SW 1271 (cell line): ENCODE data around the gene GNG12.
A peak's percentile ranks its signal among the peaks of the same experiment; 100 is the strongest.
"Not testable (repeated sequence)": the region's sequence is repeated elsewhere in the genome, so short reads cannot be mapped to it uniquely, and the experiment has no call there.

Experiments
- DNase-seq, 2 experiments: peaks; one replicate each; lab custom pipeline; 2025; lab: John Stamatoyannopoulos, UW

The GNG12 gene

GRCh38 chr1:67731322-67731721 is 101.9 kb downstream of the GNG12 start:
- DNase-seq = no peak

DNA sequence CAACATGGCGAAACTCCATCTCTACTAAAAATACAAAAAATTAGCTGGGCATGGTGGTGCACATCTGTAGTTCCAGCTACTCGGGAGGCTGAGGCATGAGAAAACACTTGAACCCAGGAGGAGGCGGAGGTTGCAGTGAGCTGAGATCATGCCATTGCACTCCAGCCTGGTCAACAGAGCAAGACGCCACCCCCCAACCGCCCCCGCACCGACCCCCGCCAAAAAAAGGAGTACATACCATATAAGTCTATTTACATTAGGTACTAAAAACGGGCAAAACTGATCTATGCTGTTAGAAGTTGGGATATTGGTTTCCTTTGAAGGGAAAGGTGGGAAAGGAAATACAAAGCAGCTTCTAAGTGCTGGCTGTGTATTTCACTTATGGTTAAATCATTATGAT is 103.0 kb downstream of the GNG12 start:
- DNase-seq = not testable (repeated sequence)

GRCh38 chr1:67729872-67730271 is 103.4 kb downstream of the GNG12 start:
- no peak for DNase-seq

- DNase-seq = peak; percentile 49 to 59
Measured at GRCh38 chr1:67726224-67726623, 107.0 kb downstream of the GNG12 start.

- peak in 1 of 2 experiments; percentile 42 for DNase-seq
Measured at GRCh38 chr1:67724928-67725560, 108.2 kb downstream of the GNG12 start.

DNA sequence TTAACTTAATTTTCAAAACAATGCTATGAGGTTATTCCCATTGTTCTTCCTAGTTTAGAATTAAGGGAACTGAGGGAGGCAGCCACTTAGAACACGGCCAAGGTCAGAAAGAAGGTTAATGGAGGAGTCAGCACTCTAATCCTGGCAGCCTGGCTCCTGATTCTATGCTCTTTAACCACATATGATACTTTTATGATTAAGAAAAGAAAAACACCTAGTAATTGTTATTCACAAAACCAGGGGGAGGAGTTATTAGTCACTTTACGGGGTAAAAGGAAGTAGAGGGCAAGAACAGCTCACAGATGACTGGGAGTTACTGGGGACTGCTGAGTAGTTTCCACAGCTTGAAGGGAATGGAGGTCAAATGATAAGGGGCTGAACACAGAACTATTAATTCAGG is 109.6 kb downstream of the GNG12 start:
- no peak for DNase-seq

GRCh38 chr1:67723126-67723525 is 110.1 kb downstream of the GNG12 start:
- DNase-seq = no peak

- DNase-seq = no peak
Measured at GRCh38 chr1:67722292-67722944, 110.8 kb downstream of the GNG12 start.

- no peak for DNase-seq
Measured at GRCh38 chr1:67721650-67722291, 111.5 kb downstream of the GNG12 start.

DNA sequence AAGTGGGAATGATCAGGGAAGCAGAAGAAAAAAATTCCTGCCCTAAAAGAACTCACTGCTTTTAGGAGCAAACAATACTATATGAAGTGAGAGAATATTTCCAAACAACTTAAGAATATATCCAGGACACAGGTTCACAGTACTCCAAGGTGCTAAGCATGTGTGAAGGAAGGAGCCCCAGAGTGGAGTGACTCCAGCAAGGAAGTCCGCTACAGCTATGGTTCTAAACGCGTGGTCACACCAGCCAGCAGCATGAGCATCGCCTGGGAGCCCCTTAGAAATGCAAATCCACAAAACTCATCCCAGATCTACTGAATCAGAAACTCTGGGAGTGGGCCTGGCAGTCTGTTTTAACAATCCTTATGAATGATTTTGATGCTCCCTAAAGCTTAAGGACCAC is 112.2 kb downstream of the GNG12 start:
- DNase-seq = no peak

GRCh38 chr1:67719329-67720196 is 113.7 kb downstream of the GNG12 start:
- no peak for DNase-seq

GRCh38 chr1:67717876-67718275 is 115.4 kb downstream of the GNG12 start:
- no peak for DNase-seq

- no peak for DNase-seq
Measured at GRCh38 chr1:67716800-67717199, 116.5 kb downstream of the GNG12 start.

GRCh38 chr1:67715819-67716218 is 117.4 kb downstream of the GNG12 start:
- no peak for DNase-seq

DNA sequence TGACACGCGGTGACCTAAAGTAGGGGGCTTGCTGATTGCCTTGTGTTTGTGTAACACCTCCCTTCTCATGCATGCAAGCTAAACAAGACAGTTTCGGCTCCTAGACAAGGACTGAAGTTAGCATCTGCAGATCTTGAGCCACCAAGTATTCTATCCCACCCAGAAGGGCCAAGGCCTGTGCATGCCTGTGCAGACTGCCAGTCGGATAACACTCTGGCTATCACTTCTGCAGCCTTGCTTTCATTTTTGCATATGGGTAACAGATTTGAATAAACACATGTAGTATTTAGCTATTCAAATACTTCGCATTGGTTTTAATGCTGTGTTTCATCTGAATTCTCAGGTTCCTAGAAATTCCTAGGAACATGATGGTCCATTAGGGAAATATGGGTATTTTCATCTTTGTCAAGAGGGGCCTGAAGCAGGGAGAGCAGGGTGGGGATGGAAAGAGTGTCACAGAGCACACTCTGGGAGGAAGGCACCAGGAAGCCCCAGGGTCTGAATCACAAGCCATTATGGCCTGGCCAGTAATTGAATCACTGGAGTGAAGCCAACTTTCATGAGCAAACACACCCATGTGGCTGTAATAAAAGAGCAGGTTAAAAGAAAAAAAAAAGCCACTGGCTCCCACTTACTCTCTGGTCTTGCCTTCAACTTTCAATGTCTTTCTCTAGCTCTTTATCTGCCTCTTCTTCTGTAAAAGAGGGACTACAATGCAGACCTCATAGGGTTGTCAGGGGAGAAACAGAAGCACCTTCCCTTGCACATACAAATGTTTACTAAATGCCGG is 120.0 kb downstream of the GNG12 start:
- DNase-seq = peak in 1 of 2 experiments; percentile 50

GRCh38 chr1:67711855-67712212 is 121.4 kb downstream of the GNG12 start:
- DNase-seq = no peak

GRCh38 chr1:67711158-67711854 is 122.0 kb downstream of the GNG12 start:
- DNase-seq = no peak

DNA sequence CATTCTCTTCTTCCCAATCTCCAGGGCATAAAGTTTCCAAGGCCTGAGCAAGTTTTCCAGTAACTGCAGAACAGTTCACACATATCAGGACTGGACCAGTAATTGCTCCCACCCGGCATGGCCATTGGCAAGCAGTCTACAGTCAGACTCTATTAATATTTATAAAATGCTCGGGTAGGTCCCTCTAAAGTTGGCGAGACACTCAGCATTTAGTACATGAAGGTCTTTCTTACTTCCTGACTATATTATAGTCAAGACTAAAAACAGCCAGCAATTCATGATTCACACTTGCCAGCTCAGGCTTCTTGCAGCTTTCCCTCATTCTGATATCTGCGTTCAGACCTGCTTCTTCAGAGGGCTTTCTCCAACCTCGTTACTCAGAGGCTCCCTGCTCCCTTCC is 122.8 kb downstream of the GNG12 start:
- DNase-seq = no peak

DNA sequence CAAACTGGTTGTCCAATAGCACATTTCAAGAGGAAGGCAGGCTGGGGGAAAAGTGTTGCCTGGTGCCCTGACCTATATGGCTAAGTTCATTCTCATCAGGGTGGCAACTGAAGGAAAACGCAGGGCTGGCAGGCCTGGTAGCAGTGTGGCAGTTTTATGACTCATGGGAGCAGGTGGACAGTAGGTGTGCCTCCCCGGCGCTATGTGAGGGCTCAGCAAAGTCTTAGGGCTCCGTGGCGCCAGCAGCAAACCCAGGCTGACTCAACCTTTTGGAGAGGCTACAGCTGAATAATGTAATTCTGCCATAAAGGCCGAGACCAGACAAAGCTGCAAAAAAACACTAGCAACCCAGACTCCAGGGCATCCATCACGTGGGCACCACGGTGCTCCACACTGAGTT is 124.7 kb downstream of the GNG12 start:
- no peak for DNase-seq

GRCh38 chr1:67705735-67706453 is 127.4 kb downstream of the GNG12 start:
- DNase-seq = no peak
